ENCODE measurements around the gene DDX4.

Gene DDX4

DNA sequence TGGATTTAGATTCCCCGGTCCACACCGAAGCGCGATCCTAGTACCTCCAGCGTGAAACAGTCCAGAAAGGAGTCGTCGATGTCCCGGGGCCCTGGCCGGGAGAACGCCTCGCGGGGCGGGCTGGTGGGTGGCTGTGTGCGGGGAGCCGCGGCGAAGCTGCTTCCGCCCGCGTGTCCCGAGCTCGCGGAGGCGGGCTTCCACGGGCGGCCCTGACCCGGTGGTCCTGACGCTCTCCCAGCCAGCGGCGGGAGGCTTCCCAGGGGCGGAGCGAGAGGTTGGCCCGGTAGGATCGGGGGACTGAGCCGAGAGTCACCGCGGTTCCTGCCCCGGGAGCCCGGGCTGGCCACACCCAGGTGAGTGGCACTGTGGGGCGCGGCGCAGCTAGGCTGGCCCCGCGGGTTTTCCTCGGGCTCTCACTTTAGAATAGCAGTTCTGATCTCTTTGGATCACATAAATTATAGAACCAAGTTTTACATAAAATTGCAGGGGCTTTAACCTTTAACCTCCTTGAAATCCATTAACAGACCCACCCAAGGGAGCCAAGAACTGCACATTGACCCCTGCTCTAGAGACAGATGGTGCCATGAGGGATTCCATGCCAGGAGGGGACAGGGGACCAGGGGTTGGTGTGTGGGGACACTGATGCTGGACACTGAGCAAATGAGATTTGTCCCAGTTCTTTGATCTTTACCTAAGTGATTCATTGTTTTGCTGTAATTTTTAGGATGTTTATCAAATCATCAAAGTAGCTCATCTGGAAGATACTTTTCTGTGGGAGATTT lies 84.1 kb downstream of the DDX4 start:
- no peak for DNase-seq (ENCODE audit: low spot score)

- DNase-seq (ENCODE audit: low spot score) = no peak
Observed at GRCh38 chr5:55823151-55823796, 85.4 kb downstream of the DDX4 start.

DNA sequence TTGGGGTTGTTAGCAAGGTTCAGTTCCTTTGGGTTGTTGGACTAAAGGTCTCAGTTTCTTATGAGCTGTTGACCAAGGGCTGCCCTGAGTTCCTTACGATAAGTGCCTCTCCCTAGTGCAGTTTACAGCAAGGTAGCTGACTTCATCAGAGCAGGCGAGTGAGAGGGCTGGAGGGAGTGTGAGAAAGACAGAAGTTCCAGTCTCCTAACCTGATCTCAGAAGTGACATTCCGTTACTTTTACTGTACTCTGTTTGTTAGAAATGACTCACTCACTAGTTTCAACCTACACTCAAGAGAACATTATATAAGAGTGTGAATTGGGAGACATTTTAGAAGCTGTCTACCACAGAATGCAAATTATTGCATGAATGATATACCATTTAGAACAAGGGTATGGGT lies 92.1 kb downstream of the DDX4 start:
- no peak for DNase-seq (ENCODE audit: low spot score)

DNA sequence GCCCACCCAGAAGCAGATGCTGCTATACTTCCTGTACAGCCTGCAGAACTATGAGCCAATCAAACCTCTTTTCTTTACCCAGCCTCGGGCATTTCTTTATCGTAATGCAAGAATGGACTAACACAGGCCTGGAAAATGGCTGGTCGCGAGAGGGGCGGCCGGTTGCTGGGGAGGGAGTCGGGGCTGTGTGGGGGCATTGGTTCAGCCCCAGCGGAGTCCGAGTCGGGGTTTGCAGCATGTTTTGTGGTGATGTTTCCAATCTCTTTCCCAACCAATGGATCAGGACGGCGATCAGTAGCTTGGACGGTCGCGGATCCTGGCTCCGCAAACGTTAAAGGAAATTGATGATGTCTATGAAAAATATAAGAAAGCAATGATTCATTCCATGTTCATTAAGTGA lies 94.6 kb downstream of the DDX4 start:
- DNase-seq (ENCODE audit: low spot score) = no peak

DNA sequence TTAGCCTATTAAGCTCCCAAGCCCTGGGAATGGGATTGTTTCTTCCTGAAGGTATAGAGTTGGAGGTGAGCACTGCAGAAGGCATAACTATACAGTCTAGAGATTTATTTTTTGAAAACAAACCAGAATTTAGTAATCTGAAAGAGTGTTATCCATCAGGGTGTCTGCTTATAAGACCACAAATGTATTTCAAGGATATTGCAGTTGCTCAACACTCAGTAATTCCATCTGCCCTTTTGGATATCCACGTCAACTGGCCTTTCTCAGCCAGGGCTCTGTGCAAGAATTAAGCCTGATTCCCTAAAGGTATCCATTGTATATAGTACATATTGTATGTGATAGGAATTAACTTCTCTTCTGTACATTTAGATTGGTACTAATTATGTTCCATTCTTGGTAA lies 98.3 kb downstream of the DDX4 start:
- DNase-seq (ENCODE audit: low spot score) = no peak

DNA sequence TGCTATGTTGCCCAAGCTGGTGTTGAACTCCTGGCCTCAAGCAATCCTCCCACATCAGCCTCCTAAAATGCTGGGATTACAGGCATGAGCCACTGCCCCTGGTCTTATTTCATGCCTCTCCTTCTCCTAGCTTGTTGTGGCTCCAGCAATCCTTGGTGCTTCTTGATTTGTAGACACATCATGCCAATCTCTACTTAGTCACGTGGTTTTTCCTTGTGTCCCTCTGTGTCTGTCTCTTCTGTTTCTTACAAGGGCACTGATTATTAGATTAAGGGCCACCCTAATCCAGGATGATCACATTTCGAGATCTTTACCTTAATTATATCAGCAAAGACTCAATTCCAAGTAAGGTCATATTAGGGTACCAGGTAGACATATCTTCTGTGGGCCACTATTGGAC lies 104.1 kb downstream of the DDX4 start:
- no peak for DNase-seq (ENCODE audit: low spot score)

GRCh38 chr5:55847837-55848236 lies 110.0 kb downstream of the DDX4 start:
- DNase-seq (ENCODE audit: low spot score) = no peak

- DNase-seq (ENCODE audit: low spot score) = no peak
Observed at GRCh38 chr5:55848783-55849182, 110.9 kb downstream of the DDX4 start.

DNA sequence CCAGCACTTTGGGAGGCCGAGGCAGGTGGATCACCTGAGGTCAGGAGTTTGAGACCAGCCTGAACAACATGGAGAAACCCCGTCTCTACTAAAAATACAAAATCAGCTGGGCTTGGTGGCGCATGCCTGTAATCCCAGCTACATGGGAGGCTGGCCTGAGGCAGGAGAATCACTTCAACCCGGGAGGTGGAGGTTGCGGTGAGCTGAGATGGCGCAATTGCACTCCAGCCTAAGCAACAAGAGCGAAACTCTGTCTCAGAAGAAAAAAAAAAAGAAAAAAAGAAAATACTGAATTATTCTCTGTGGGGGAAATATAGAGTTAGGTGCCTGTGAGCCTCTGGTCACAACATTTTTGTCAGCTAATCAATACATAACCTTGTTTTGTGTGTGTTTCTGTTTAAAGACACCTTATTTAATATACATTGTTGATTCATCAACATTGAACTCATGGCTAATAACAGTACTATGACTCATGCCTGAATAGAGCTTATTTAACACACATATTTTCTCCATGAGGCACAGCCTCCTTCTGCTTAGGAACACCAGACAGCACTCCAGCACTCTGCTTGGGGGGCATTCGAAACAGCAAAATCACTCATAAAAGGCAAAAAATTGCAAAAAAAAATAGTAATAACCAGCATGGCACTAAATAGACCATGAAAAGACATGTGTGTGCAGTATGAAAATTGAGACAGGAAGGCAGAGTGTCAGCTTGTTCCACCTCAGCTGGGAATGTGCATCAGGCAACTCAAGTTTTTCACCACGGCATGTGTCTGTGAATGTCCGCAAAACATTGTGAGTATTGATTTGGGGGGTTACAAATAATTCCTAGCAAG lies 113.2 kb downstream of the DDX4 start, which contains the start of gene IL31RA:
Gene IL31RA (plus strand): TSS at position 519 of the 836 bp plus-strand sequence. CDS start 214 bp downstream, at position 733.
- no peak for DNase-seq (ENCODE audit: low spot score)

GRCh38 chr5:55851675-55851979 lies 113.8 kb downstream of the DDX4 start:
- DNase-seq (ENCODE audit: low spot score) = no peak

DNA sequence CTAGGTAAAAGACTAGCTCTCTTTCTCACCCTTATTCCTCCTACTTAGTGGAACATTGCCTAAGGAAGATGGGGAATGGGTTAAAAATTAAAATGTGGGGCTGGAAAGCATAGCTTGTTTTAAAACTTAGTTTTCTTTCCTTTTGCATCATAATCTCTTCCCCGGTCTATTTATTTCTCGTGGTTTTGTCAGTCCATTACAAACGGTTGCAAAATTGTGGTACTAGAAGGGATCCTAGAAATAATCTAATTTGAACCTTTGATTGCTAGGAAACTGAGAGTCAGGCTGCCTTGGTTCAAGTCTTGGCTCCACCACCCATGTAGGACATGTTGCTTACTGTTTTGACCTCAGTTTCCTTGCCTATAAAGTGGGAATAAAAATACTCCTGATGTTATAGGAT lies 114.6 kb downstream of the DDX4 start:
- DNase-seq (ENCODE audit: low spot score) = no peak

DNA sequence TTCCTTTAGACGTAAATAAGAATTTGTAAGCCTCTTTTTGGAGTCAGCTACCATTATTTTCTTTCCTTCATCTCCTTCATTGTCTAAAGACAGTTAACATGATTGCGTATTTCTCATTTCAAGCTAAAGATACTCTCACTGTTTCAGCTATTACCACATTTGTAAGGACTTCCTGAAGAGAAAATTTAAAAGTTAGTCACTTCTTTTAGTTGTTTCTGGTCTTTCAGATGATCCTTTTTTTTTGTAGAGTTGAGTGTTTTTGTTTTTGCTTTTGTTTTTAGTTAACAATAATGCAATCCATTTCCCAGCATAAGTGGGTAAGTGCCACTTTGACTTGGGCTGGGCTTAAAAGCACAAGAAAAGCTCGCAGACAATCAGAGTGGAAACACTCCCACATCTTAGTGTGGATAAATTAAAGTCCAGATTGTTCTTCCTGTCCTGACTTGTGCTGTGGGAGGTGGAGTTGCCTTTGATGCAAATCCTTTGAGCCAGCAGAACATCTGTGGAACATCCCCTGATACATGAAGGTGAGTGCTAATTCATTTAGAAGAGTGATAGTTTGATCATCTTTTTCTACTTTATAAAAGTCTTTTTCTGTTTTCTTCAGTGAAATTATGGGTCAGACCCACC lies 115.3 kb downstream of the DDX4 start:
- DNase-seq (ENCODE audit: low spot score) = no peak

DNA sequence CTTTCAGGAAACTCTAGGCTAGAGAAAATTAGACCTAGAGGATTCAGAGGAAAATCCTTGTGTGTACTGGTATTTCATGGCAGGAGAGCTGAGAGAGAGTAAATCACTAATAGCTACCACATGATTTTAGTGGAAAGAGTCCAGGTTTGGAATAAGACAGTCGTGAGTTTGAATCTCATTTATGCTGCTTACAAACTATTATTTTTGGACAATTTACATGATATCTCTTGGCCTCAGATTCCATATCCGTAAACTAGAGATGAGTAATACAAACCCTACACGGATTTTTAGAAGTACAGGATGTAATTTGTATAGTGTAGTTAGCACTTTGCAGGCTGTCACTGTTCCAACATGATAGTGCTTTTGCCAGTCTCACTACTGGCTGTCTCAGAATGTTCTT lies 116.0 kb downstream of the DDX4 start:
- no peak for DNase-seq (ENCODE audit: low spot score)

- DNase-seq (ENCODE audit: low spot score) = no peak
Observed at GRCh38 chr5:55855509-55855908, 117.6 kb downstream of the DDX4 start.

DNA sequence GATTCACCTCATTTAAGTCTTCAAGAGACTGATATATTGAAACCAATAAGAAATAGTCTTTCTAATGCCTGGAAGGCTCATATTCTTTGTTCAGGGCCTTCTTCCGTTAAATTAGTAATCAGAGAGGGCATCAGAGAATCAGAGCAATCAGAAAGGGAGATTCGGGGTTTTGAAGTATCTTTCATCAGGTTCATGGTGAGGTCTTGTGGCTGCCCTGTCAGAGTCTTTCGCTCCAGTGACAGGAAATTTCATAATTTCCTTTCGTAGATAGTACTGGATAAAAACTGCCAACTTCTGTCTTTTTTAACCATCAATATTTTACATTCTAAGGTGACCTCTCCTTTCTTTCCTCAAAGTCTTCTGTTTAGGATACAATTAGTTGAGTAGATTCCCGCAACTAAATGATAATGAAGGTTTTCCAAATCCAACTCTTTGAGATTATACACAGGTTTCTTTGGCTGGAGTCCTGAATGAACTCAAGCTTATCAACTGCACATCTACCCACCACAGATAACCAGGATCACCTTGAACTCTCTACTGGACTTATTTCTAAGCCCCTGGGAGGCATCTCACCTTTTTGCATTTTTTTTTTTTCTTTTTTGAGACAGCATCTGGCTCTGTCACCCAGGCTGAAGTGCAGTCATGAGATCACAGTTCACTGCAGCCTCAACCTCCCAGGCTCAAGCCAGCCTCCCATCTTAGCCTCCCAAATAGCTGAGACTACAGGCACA lies 118.8 kb downstream of the DDX4 start:
- no peak for DNase-seq (ENCODE audit: low spot score)

DNA sequence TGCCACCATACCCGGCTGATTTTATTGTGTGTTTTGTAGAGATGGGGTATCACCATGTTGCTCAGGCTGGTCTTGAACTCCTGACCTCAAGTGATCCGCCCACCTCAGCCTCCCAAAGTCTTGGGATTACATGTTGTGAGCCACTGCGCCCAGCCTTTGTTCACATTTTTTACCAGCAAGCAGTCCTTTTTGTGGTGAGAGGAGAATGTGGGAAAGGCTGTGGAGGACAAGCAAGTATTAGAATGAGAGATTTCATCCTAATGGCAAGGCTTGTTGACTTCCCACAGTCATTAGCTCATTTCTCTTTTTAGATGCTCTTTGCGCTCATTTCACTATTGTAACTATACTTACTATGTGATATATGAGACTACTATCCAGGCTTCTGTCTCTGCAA lies 119.4 kb downstream of the DDX4 start:
- no peak for DNase-seq (ENCODE audit: low spot score)

GRCh38 chr5:55858104-55858503 lies 120.2 kb downstream of the DDX4 start:
- no peak for DNase-seq (ENCODE audit: low spot score)

DNA sequence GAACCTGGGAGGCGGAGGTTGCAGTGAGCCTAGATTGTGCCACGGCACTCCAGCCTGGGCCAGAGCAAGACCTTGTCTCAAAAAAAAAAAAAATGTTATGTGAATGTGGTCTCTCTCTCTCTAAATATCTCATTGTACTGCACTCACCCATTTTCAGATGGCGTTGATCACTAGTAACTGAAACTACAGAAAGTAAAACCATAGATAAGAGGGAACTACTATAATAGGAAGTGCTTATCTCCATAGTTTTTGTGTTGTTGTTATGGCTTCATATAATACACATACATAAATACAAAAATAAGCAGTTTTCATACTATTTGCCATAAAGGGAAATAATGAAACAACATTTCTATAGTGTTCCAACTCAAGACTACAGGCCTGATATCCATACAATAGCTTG lies 122.4 kb downstream of the DDX4 start:
- DNase-seq (ENCODE audit: low spot score) = no peak

GRCh38 chr5:55860709-55861108 lies 122.8 kb downstream of the DDX4 start:
- DNase-seq (ENCODE audit: low spot score) = no peak

GRCh38 chr5:55864606-55865541 lies 127.0 kb downstream of the DDX4 start:
- DNase-seq (ENCODE audit: low spot score) = no peak

Data from SK-N-DZ (cell line).